ENCODE measurements around the gene ASCL5.

Gene ASCL5

DNA sequence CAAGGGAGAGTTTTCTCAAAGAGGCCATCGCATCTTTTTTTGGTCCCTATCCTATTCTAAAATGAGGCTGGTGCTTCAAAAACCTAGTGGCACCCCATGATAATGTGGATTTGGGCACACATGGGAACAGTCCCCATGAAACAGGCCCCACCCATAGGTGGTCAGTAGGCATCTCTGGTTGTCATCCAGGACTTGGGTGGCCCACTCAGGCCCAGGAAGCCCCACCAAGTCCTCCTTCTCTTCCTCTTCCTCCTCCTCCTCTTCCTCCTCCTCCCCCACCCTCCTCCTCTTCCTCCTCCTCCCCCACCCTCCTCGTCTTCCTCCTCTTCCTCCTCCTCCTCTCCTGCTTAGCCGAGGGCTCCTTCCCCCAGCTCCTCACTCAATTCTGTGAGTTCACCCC lies 15.3 kb downstream of the ASCL5 start:
- H3K4me1 Mint-ChIP-seq, result peaks cover 13% of the 10 kb centered on the region
- no peak for DNase-seq (ENCODE audit: low spot score in 2 of 2)
- H3K27ac Mint-ChIP-seq, result no peak overlapping the region
- no peaks in the 10 kb centered on the region for H3K9me3 Mint-ChIP-seq
- no peaks in the 10 kb centered on the region for H3K36me3 Mint-ChIP-seq
- no peak overlapping the region for H3K4me3 Mint-ChIP-seq
- ATAC-seq, result no peak

DNA sequence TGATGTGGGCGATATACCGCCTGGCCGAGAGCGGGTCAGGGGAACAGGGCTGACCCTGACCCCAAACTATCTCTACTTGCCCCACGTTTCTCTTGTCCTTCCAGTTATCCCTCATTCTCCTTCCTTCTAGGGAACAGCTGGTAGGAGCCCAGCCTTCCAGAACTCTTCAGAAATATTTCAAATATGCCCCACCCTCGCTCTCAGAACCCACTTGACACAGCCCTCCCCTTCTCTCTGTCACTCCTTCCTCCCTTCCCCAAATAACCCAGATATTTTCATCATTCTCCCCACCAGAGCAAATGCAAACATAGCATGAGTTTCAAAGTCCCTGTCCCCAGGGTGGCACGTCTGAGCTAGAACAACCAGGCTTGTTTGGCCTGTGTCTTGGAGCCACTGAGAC lies 15.8 kb downstream of the ASCL5 start:
- no peak for ATAC-seq
- H3K4me1 Mint-ChIP-seq, result peaks cover 13% of the 10 kb centered on the region

DNA sequence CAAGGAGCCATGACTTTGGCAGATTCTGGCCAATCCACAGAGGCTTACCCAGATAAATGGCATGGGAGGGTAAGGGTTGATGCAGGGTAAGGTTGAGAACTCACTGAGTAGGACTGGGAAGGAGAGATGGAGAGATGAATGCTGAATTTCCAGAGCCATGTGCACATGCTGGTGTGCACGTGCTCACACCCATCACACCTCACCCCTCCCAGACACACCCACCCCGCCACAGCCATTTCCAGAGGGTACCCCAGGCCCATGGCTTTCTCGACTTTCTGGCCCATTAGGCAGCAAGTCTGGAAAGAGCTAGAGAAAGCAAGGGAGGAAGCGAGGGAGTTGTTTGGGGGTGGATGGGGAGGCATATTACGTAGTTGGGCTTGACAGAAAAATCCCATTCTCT lies 16.4 kb downstream of the ASCL5 start:
- H3K27ac Mint-ChIP-seq, result no peak overlapping the region
- no peak for DNase-seq (ENCODE audit: low spot score in 2 of 2)
- no peaks in the 10 kb centered on the region for H3K9me3 Mint-ChIP-seq
- H3K4me3 Mint-ChIP-seq, result no peak overlapping the region
- H3K4me1 Mint-ChIP-seq, result peaks cover 13% of the 10 kb centered on the region
- H3K36me3 Mint-ChIP-seq, result no peaks in the 10 kb centered on the region
- no peak for ATAC-seq

More for the DNA sequence above, 15.8 kb downstream of the ASCL5 start:
- Mint-ChIP-seq H3K27ac (no peak overlapping the region), H3K4me3 (no peak overlapping the region), H3K9me3 (no peaks in the 10 kb centered on the region), H3K36me3 (no peaks in the 10 kb centered on the region)
- no peak for DNase-seq (ENCODE audit: low spot score in 2 of 2)

- Mint-ChIP-seq H3K27ac (no peak overlapping the region), H3K9me3 (no peaks in the 10 kb centered on the region), H3K36me3 (no peaks in the 10 kb centered on the region), H3K4me3 (no peak overlapping the region), H3K4me1 (peaks cover 13% of the 10 kb centered on the region)
- no peak for DNase-seq (ENCODE audit: low spot score in 2 of 2)
- ATAC-seq, result no peak
Observed at GRCh38 chr1:201110138-201110537, 16.8 kb downstream of the ASCL5 start.

GRCh38 chr1:201109651-201110050 lies 17.3 kb downstream of the ASCL5 start:
- H3K27ac Mint-ChIP-seq, result no peak overlapping the region
- H3K4me1 Mint-ChIP-seq, result peaks cover 8% of the 10 kb centered on the region
- no peak for DNase-seq (ENCODE audit: low spot score in 2 of 2)
- no peak for ATAC-seq
- no peak overlapping the region for H3K4me3 Mint-ChIP-seq
- H3K36me3 Mint-ChIP-seq, result no peaks in the 10 kb centered on the region
- H3K9me3 Mint-ChIP-seq, result no peaks in the 10 kb centered on the region

DNA sequence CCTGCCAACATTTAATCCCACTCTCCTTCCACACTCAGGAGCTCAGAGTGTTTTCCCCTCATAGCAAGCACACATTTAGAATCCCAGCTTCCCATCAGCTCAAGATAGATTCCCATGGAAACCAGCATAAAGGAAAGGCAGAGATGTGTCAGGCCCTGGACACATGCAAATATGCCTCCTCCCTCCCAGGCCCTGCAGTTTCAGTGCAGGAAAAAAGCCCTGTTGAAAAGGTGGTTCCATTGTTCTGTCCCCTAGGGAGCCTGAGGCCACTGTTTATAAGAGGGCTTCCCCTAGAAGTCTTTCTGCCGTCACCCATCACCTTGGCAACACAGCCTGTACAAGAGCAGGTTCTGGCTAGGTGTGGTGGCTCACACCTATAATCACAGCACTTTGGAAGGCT lies 18.4 kb downstream of the ASCL5 start:
- DNase-seq (ENCODE audit: low spot score in 2 of 2) (no peak), ATAC-seq (no peak)
- Mint-ChIP-seq H3K4me3 (no peak overlapping the region), H3K4me1 (no peaks in the 10 kb centered on the region), H3K36me3 (no peaks in the 10 kb centered on the region), H3K9me3 (no peaks in the 10 kb centered on the region), H3K27ac (no peak overlapping the region)

GRCh38 chr1:201105688-201106087 lies 21.3 kb downstream of the ASCL5 start:
- DNase-seq (ENCODE audit: low spot score in 2 of 2) (no peak), ATAC-seq (no peak)
- H3K36me3 Mint-ChIP-seq, result no peaks in the 10 kb centered on the region
- no peak overlapping the region for H3K27ac Mint-ChIP-seq
- no peaks in the 10 kb centered on the region for H3K9me3 Mint-ChIP-seq
- H3K4me3 Mint-ChIP-seq, result no peak overlapping the region
- H3K4me1 Mint-ChIP-seq, result no peaks in the 10 kb centered on the region

DNA sequence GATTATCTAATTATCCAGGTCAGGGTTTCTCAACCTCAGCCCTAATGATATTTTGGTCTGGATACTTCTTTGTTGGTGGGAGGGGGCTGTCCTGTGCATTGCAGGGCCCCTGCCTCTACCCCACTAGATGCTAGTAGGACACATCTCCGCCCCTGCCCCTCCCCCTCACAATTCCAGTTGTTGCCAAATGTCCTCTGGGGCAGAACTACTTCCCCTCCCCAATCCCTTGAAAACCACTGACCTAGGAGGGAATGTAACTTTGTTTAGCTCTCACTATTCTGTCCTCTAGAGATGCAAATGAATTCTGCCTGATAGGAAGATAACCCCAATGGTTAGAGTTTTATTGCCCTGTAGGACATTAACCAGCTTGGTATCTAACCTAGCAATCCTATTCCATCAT lies 22.8 kb downstream of the ASCL5 start:
- H3K4me3 Mint-ChIP-seq, result no peak overlapping the region
- no peak for DNase-seq (ENCODE audit: low spot score in 2 of 2)
- H3K9me3 Mint-ChIP-seq, result no peaks in the 10 kb centered on the region
- no peak overlapping the region for H3K27ac Mint-ChIP-seq
- H3K4me1 Mint-ChIP-seq, result no peaks in the 10 kb centered on the region
- no peak for ATAC-seq
- no peaks in the 10 kb centered on the region for H3K36me3 Mint-ChIP-seq

DNA sequence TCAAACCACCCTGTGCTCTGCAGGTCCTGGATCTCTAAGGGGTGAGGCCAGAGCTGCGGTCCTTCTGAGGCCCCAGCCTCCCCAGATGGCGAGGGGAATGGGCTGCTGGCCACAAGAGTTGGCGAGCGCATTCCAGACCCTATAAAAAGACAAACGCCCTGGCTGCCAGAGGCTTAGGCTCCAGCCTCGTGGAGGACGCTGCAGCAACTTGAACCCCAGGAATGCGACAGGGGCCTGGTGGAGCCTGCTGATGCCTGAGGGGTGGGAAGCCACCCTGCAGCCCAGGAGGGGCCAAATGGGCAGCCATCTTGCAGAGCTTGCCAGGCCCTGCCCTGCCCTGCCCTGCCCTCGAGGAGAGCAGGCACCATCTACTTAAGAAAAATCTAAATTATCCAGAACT lies 23.3 kb downstream of the ASCL5 start:
- Mint-ChIP-seq H3K27ac (no peak overlapping the region), H3K9me3 (no peaks in the 10 kb centered on the region), H3K4me1 (no peaks in the 10 kb centered on the region), H3K4me3 (no peak overlapping the region), H3K36me3 (no peaks in the 10 kb centered on the region)
- ATAC-seq, result no peak
- DNase-seq (ENCODE audit: low spot score in 2 of 2), result no peak

DNA sequence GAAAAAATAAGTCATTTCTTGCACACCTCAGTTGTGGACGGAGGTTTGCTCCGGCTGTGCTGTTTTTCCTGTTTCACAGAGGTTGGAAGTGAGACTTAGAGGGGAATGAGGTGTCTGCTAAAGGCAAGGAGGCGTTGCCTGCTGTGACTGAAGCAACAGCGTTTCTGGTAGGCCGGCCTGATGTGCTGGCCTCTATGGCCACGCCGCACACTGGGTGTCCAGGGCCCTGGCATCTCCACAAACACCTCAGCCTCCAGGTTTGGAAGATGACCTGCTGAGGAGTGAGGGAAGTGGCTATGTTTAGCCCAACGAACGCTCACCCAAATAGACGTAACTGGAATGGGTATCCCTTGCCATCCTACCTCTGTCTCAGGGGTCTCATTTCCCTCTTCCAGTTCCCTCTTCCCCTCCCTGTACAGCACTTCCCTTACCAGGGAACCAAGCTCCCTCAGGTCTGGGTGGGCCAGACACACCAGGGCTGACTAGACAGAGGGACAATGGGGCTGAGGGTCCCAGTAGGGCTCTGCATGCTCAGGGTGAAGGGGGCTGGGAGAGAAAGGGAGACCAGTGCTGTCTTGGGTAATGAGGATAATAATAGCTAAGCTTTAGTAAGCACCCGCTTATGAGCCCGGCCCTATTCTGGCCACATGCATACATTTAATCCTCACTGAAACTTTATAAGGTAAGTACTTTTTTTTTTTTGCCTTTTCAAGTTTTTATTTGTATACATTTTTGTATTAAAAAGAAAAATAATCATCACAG lies 26.6 kb downstream of the ASCL5 start:
- Mint-ChIP-seq H3K4me3 (no peak overlapping the region), H3K4me1 (no peaks in the 10 kb centered on the region), H3K27ac (no peak overlapping the region), H3K9me3 (no peaks in the 10 kb centered on the region), H3K36me3 (no peaks in the 10 kb centered on the region)
- DNase-seq (ENCODE audit: low spot score in 2 of 2) (no peak), ATAC-seq (no peak)

GRCh38 chr1:201098992-201099677 lies 27.8 kb downstream of the ASCL5 start:
- DNase-seq (ENCODE audit: low spot score in 2 of 2) (no peak), ATAC-seq (no peak)
- Mint-ChIP-seq H3K4me3 (no peak overlapping the region), H3K9me3 (no peaks in the 10 kb centered on the region), H3K36me3 (no peaks in the 10 kb centered on the region), H3K27ac (no peak overlapping the region), H3K4me1 (no peaks in the 10 kb centered on the region)

DNA sequence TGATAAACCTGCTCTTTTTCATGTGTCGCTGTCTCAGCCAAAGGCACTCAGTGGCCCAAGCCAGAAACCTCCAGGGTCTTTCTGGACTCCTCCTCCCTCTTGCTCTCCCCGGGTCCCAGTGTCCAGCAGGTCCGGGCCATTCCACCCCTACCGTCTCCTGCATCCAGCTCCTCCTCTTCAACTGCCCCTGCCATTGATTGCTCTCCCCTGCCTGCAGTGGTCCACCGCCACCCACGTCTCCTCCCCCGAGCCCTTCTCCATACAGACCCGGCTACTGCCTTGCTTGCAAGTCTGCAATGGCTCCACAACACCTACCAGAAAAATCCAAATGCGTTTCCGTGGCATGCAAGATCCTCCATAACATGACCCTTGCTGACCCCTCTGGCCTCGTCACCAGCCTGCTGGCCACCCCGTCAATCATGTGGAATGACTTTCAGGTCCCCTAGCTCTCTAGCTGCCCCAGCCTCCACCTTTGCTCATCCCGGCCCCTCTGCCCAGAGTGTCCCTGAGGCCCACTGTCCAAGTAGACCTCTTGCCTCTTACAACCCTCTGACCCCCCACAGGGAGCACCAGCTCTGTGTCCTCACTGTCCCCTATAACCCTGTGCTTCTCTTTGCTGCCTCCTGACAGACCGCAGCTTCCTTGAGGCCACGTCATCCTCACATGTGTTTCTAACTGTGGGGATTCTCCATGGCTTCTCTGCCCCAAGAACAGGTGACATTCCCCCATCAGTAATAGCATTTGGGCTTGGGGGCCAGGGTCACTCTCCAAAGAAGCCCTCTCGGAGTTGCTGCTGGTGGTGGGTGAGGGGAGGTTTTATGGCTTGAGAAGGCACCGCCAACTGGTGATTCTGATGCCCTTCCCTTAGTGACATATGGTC lies 29.8 kb downstream of the ASCL5 start:
- Mint-ChIP-seq H3K9me3 (no peaks in the 10 kb centered on the region), H3K27ac (no peak overlapping the region), H3K36me3 (no peaks in the 10 kb centered on the region), H3K4me1 (no peaks in the 10 kb centered on the region), H3K4me3 (no peak overlapping the region)
- no peak for DNase-seq (ENCODE audit: low spot score in 2 of 2)
- ATAC-seq, result no peak

GRCh38 chr1:201096041-201096461 lies 30.9 kb downstream of the ASCL5 start:
- H3K36me3 Mint-ChIP-seq, result no peaks in the 10 kb centered on the region
- no peaks in the 10 kb centered on the region for H3K9me3 Mint-ChIP-seq
- no peak for DNase-seq (ENCODE audit: low spot score in 2 of 2)
- H3K4me1 Mint-ChIP-seq, result no peaks in the 10 kb centered on the region
- ATAC-seq, result no peak
- H3K27ac Mint-ChIP-seq, result no peak overlapping the region
- H3K4me3 Mint-ChIP-seq, result no peak overlapping the region

DNA sequence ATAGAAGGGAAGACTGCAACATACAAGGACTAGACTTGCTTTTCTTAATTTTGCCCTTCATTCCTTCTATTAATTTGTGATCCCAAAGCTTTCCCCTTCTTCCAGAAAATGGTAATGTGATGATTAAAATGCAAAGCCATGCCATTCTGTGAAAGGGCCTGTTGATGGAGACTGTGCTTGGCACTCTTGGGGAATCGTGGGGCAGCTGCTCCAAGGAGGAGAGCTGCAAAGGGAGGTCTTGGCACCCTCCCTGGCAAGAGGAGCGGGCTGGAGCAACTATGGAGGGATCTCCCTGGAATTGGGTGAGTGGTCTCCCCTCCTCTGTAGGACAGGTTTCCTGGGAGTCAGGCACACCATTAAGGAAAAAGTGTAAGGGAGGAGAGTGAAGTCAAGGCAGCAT lies 31.4 kb downstream of the ASCL5 start:
- Mint-ChIP-seq H3K36me3 (no peaks in the 10 kb centered on the region), H3K9me3 (no peaks in the 10 kb centered on the region), H3K4me3 (no peak overlapping the region), H3K27ac (no peak overlapping the region), H3K4me1 (no peaks in the 10 kb centered on the region)
- DNase-seq (ENCODE audit: low spot score in 2 of 2) (no peak), ATAC-seq (no peak)

DNA sequence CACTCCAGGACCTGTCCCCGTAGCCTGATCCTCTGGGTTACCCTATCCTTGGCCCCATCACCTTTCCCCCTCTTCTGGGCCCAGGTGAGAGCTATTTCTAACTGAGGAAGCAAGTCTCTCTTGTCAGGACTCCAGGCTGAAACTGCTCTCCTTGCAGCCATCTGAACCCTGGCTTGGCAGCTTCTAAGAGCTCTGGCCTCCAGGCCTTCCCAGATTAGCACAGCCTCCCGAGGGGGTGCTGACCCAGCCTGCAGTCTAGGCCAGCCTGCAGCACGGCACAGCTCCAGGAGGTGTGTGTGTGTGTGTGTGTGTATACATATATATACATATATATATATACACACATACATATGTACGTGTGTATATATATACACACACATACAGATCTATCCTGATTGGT lies 32.2 kb downstream of the ASCL5 start:
- H3K27ac Mint-ChIP-seq, result no peak overlapping the region
- no peaks in the 10 kb centered on the region for H3K9me3 Mint-ChIP-seq
- no peak for ATAC-seq
- no peaks in the 10 kb centered on the region for H3K36me3 Mint-ChIP-seq
- no peaks in the 10 kb centered on the region for H3K4me1 Mint-ChIP-seq
- no peak overlapping the region for H3K4me3 Mint-ChIP-seq
- DNase-seq (ENCODE audit: low spot score in 2 of 2), result no peak

Data from stimulated activated effector memory CD8-positive, alpha-beta T cell treated with anti-CD3 and anti-CD28 coated beads, Interleukin-12 subunit alpha, Interleukin-12 subunit beta, amount 100 ng/mL, for 72 hours (primary cell).